GM23248 (cell line): ENCODE data around the gene SCN2A. TPM values are rescaled to one million over a fixed set of nuclear protein-coding genes. Genes with fewer than 3 reads are reported as not detected.

Source experiments
- DNase-seq: peaks from one replicate; pipeline ENCODE4 v3.0.0-alpha.2; 2015
- H2AFZ ChIP-seq: fragments of 200-600 bp; sonication (generic); 2 replicates; pipeline ENCODE4 v1.6.1; 2016; ENCODE audit warnings: antibody characterized with exemption
- H3F3A ChIP-seq: fragments of 200-600 bp; sonication (generic); 2 replicates; pipeline ENCODE4 v1.6.1; 2016; ENCODE audit warnings: mild to moderate bottlenecking, antibody characterized with exemption, mixed run types; ENCODE audit not compliant: insufficient read depth
- H3K27ac ChIP-seq: fragments of 200-600 bp; sonication (generic); 2 replicates; pipeline ENCODE4 v1.5.1; 2016; ENCODE audit warnings: mild to moderate bottlenecking
- H3K27me3 ChIP-seq: fragments of 200-600 bp; sonication (generic); replicated peaks from 2 replicates; pipeline ENCODE4 v1.6.1; 2016; ENCODE audit warnings: mild to moderate bottlenecking; ENCODE audit not compliant: insufficient read depth
- H3K36me3 ChIP-seq: fragments of 200-600 bp; sonication (generic); 2 replicates; pipeline ENCODE4 v1.6.1; 2016; ENCODE audit warnings: low read depth, mild to moderate bottlenecking
- H3K4me1 ChIP-seq: fragments of 200-600 bp; sonication (generic); 2 replicates; pipeline ENCODE4 v1.6.1; 2016; ENCODE audit warnings: mild to moderate bottlenecking; ENCODE audit not compliant: insufficient read depth
- H3K4me2 ChIP-seq: fragments of 200-600 bp; sonication (generic); one replicate; pipeline ENCODE4 v1.6.1; 2016; ENCODE audit warnings: mild to moderate bottlenecking; ENCODE audit not compliant: unreplicated experiment
- H3K4me3 ChIP-seq: fragments of 200-600 bp; sonication (generic); 2 replicates; pipeline ENCODE4 v1.5.1; 2016; ENCODE audit warnings: mild to moderate bottlenecking
- H3K79me2 ChIP-seq: fragments of 200-600 bp; sonication (generic); 2 replicates; pipeline ENCODE4 v1.6.1; 2016; ENCODE audit warnings: mild to moderate bottlenecking; ENCODE audit not compliant: insufficient read depth
- H3K9ac ChIP-seq: fragments of 200-600 bp; sonication (generic); 2 replicates; pipeline ENCODE4 v1.6.1; 2016; ENCODE audit warnings: mild to moderate bottlenecking
- H3K9me2 ChIP-seq: fragments of 200-600 bp; sonication (generic); 2 replicates; pipeline ENCODE4 v1.6.1; 2016; ENCODE audit warnings: mixed run types, mild to moderate bottlenecking, moderate library complexity; ENCODE audit not compliant: insufficient read depth
- H3K9me3 ChIP-seq: fragments of 200-600 bp; sonication (generic); one replicate; pipeline ENCODE4 v1.6.1; 2017; ENCODE audit warnings: low read depth
- H4K20me1 ChIP-seq: fragments of 200-600 bp; sonication (generic); 2 replicates; pipeline ENCODE4 v1.6.0; 2016; ENCODE audit not compliant: insufficient read depth
- EZH2 ChIP-seq: fragments of 200-600 bp; sonication (generic); IDR thresholded peaks from 2 replicates; pipeline ENCODE4 v1.6.1; 2018; ENCODE audit warnings: antibody characterized with exemption, mild to moderate bottlenecking; ENCODE audit not compliant: insufficient read depth, poor library complexity, severe bottlenecking
- EZH2phosphoT487 ChIP-seq: fragments of 200-600 bp; sonication (generic); IDR thresholded peaks from 2 replicates; pipeline ENCODE4 v1.6.1; 2018; ENCODE audit warnings: antibody characterized with exemption, moderate library complexity, mild to moderate bottlenecking, low read depth; ENCODE audit not compliant: insufficient read depth
- WGBS, 2 experiments: methylation state at CpG; one replicate each; pipeline ENCODE4 v1.1.6; 2015 to 2017; ENCODE audit warnings: low lambda C conversion rate in 2 of 2, low coverage in 1 of 2; ENCODE audit errors: missing lambda C conversion rate in 2 of 2; 5-methylcytosine and 5-hydroxymethylcytosine counted together
- in situ Hi-C: fragments of 300-500 bp; cut with MboI; formaldehyde crosslinking; loops from 2 replicates; pipeline ENCODE4 v1.15.0; 2020
- polyA plus RNA-seq: library from polyadenylated mRNA; unstranded; fragments of >200 nt; fragmentation: Nextera tagmentation; extraction: Ambion mirVana; gene quantifications from 2 replicates; pipeline ENCODE4 v1.2.1, GENCODE V29; 2016
- total RNA-seq: library from RNA; depleted of rRNA; stranded (reverse); fragments of >200 nt; shearing (Covaris generic); gene quantifications from 2 replicates; pipeline ENCODE4 v1.2.3, GENCODE V29; 2014

The SCN2A gene
- total and polyA plus RNA-seq, 2 experiments from 2014 or later: 1.6 to 2.2 TPM

GRCh38 chr2:165219481-165219880, 19.7 kb upstream of the SCN2A start:
- in situ Hi-C loops: no loop called here
- H2AFZ ChIP-seq: no peak overlapping the region

GRCh38 chr2:165224941-165225340, 14.3 kb upstream of the SCN2A start:
- H3K79me2 ChIP-seq: no peaks in the 10 kb centered on the region
- H3K27me3 ChIP-seq: no peaks in the 10 kb centered on the region
- H4K20me1 ChIP-seq: no peaks in the 10 kb centered on the region
- DNase-seq: no peak
- H3K4me3 ChIP-seq: no peak overlapping the region
- H3K9me3 ChIP-seq: no peaks in the 10 kb centered on the region
- WGBS, 2 experiments: 0 to 2% methylated on average over 1 of the region's 1 CpG
- no peak overlapping the region for H2AFZ ChIP-seq
- no peak for TF ChIP-seq EZH2
- no peak for TF ChIP-seq EZH2phosphoT487
- no peak overlapping the region for H3K4me2 ChIP-seq
- no peak overlapping the region for H3K9ac ChIP-seq
- in situ Hi-C loops: no loop called here
- H3K36me3 ChIP-seq: no peaks in the 10 kb centered on the region
- H3K9me2 ChIP-seq: no peaks in the 10 kb centered on the region
- H3F3A ChIP-seq: no peaks in the 10 kb centered on the region
- no peaks in the 10 kb centered on the region for H3K4me1 ChIP-seq
- H3K27ac ChIP-seq: no peak overlapping the region

More at GRCh38 chr2:165219481-165219880, 19.7 kb upstream of the SCN2A start:
- Histone ChIP-seq H3F3A (no peaks in the 10 kb centered on the region), H4K20me1 (no peaks in the 10 kb centered on the region), H3K27ac (no peak overlapping the region), H3K4me3 (no peak overlapping the region), H3K9ac (no peak overlapping the region), H3K9me2 (no peaks in the 10 kb centered on the region), H3K79me2 (no peaks in the 10 kb centered on the region), H3K36me3 (no peaks in the 10 kb centered on the region), H3K4me1 (no peaks in the 10 kb centered on the region), H3K9me3 (no peaks in the 10 kb centered on the region), H3K27me3 (no peaks in the 10 kb centered on the region), H3K4me2 (no peak overlapping the region)
- no peak for TF ChIP-seq EZH2phosphoT487
- no peak for TF ChIP-seq EZH2
- 20 to 36% methylated on average over 3 of the region's 3 CpGs for WGBS, 2 experiments
- no peak for DNase-seq

GRCh38 chr2:165227571-165227970, 11.6 kb upstream of the SCN2A start:
- no peak for DNase-seq
- Histone ChIP-seq H3F3A (no peaks in the 10 kb centered on the region), H3K9me3 (no peaks in the 10 kb centered on the region), H2AFZ (no peak overlapping the region), H3K4me1 (no peaks in the 10 kb centered on the region), H3K4me2 (no peak overlapping the region), H3K27ac (no peak overlapping the region), H3K9ac (no peak overlapping the region), H3K79me2 (no peaks in the 10 kb centered on the region), H3K36me3 (no peaks in the 10 kb centered on the region), H3K9me2 (no peaks in the 10 kb centered on the region), H4K20me1 (no peaks in the 10 kb centered on the region), H3K4me3 (no peak overlapping the region), H3K27me3 (no peaks in the 10 kb centered on the region)
- in situ Hi-C loops: no loop called here
- WGBS, 2 experiments: 29 to 53% methylated on average over 1 of the region's 1 CpG
- TF ChIP-seq EZH2phosphoT487: no peak
- no peak for TF ChIP-seq EZH2

- Histone ChIP-seq H3K4me1 (no peaks in the 10 kb centered on the region), H3K79me2 (no peaks in the 10 kb centered on the region), H3K36me3 (no peaks in the 10 kb centered on the region), H3K9me3 (no peaks in the 10 kb centered on the region), H3K27me3 (no peaks in the 10 kb centered on the region), H3K9ac (no peak overlapping the region), H3K9me2 (no peaks in the 10 kb centered on the region), H3K27ac (no peak overlapping the region), H2AFZ (no peak overlapping the region), H3K4me2 (no peak overlapping the region), H4K20me1 (no peaks in the 10 kb centered on the region), H3F3A (no peaks in the 10 kb centered on the region), H3K4me3 (no peak overlapping the region)
- in situ Hi-C loops: no loop called here
- WGBS, 2 experiments: 21 to 32% methylated on average over 2 of the region's 2 CpGs
- no peak for TF ChIP-seq EZH2
- no peak for TF ChIP-seq EZH2phosphoT487
- DNase-seq: no peak
Measured at GRCh38 chr2:165237056-165237455, 2.2 kb upstream of the SCN2A start.

GRCh38 chr2:165238295-165238694, 919 bp upstream of the SCN2A start:
- H4K20me1 ChIP-seq: no peaks in the 10 kb centered on the region
- in situ Hi-C loops: no loop called here
- no peaks in the 10 kb centered on the region for H3K36me3 ChIP-seq
- DNase-seq: peak; percentile 53
- no peak for TF ChIP-seq EZH2
- no peak for TF ChIP-seq EZH2phosphoT487
- no peaks in the 10 kb centered on the region for H3F3A ChIP-seq
- no peak overlapping the region for H3K4me3 ChIP-seq
- H3K27me3 ChIP-seq: no peaks in the 10 kb centered on the region
- no peaks in the 10 kb centered on the region for H3K9me3 ChIP-seq
- no peaks in the 10 kb centered on the region for H3K9me2 ChIP-seq
- H3K27ac ChIP-seq: no peak overlapping the region
- no peaks in the 10 kb centered on the region for H3K79me2 ChIP-seq
- no peak overlapping the region for H3K9ac ChIP-seq
- no peak overlapping the region for H3K4me2 ChIP-seq
- WGBS, 2 experiments: 14 to 16% methylated on average over 3 of the region's 3 CpGs
- H3K4me1 ChIP-seq: no peaks in the 10 kb centered on the region
- no peak overlapping the region for H2AFZ ChIP-seq
